ENCODE measurements around the gene FRMD4A. TPM values are rescaled to one million over a fixed set of nuclear protein-coding genes. Genes with fewer than 3 reads are reported as not detected.

FRMD4A gene
- total and polyA plus RNA-seq, 10 of the 15 experiments (the other 5 are each of a cell fraction or from before 2014, with no cell fraction given): 17.8 to 75.2 (median 39.1) TPM

DNA sequence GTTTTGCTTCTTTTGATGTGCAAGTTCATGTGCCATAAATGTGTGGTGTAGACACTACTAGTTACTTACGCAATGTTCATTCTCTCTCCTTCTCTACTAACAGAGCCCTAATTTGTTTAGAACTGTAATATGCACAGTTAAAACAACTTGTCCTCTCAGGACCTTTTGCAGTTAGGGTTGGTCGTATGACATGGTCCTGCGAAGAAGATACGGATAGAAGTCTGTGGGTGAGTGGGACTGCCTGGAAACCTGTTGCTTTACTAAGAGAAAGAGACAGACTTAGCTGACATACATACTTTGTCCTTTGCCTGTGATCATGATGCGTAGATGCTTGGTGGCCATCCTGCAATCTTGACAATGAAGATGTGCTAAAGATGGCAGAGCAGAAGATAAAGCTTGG is 692.8 kb downstream of the FRMD4A start:
- in situ Hi-C loops (cut with MboI) (no loop called here), intact Hi-C loops (cut with micrococcal nuclease; ENCODE audit: unreplicated experiment) (no loop called here)
- ATAC-seq: no peak
- ChIA-PET POLR2A (interaction anchor here (0.7 to 1.1 kb wide), 2 partner anchors 12 to 498 kb away, joined by 3 to 4 read pairs; no protein-coding TSS in a partner anchor), CTCF (interaction anchor here (0.9 kb wide), 1 partner anchor 23 kb away, joined by 3 read pairs; no protein-coding TSS in a partner anchor), SMC1A (ENCODE audit: uncharacterized antibody, unreplicated experiment) (interaction anchor here (0.6 kb wide), 1 partner anchor 97 kb away, joined by 3 read pairs; no protein-coding TSS in a partner anchor), RAD21 (ENCODE audit: unreplicated experiment) (no interaction called here)
- no TSS peak for BruUV-seq (replicated peaks)
- WGBS (ENCODE audit: insufficient coverage, insufficient replicate concordance, low lambda C conversion rate, missing lambda C conversion rate): 97% methylated on average over 5 of the region's 5 CpGs
- no peaks in the 10 kb centered on the region for H4K20me1 ChIP-seq (ENCODE audit: control insufficient read depth, insufficient read depth)
- no peak overlapping the region for H3K27ac ChIP-seq (ENCODE audit: control insufficient read depth, insufficient read depth)
- no peak overlapping the region for H2AFZ ChIP-seq (ENCODE audit: control insufficient read depth, low read depth, low read length)
- H3K4me1 ChIP-seq (ENCODE audit: control insufficient read depth, insufficient read depth, low read length): no peaks in the 10 kb centered on the region
- no peak overlapping the region for H3K9ac ChIP-seq (ENCODE audit: control insufficient read depth, insufficient read depth, low read length)
- no peak for DNase-seq (ENCODE audit: low read depth, low spot score)
- no peaks in the 10 kb centered on the region for H3K79me2 ChIP-seq (ENCODE audit: control insufficient read depth, insufficient read depth, low read length)
- H3K36me3 ChIP-seq (ENCODE audit: control insufficient read depth in 2 of 2, insufficient read depth in 2 of 2, low read length in 1 of 2): peaks cover 0 to 3% of the 10 kb centered on the region in 2 experiments; a peak in 2 of 4 replicates
- peaks cover 2% of the 10 kb centered on the region; the same call in 2 of the 3 replicates for H3K9me3 ChIP-seq (replicated peaks; ENCODE audit: control insufficient read depth, insufficient read depth, low read length)
- no peaks in the 10 kb centered on the region for H3K27me3 ChIP-seq (replicated peaks in 1 of 2; ENCODE audit: control insufficient read depth in 2 of 2, insufficient read depth in 2 of 2, low read length in 1 of 2)
- no peak overlapping the region for H3K4me3 ChIP-seq
- FAIRE-seq: no peak
- TF ChIP-seq FOXK2 (IDR thresholded peaks at IDR 0.05) (no peak), EP300 (IDR thresholded peaks at IDR 0.05; ENCODE audit: borderline replicate concordance in 1 of 2, control insufficient read depth in 1 of 2, low read depth in 2 of 2, low read length in 2 of 2) (no peak), WRNIP1 (IDR thresholded peaks at IDR 0.05; ENCODE audit: borderline replicate concordance, low read depth, low read length) (no peak), MTA3 (IDR thresholded peaks at IDR 0.05; ENCODE audit: borderline replicate concordance, low read length) (no peak)
- TF ChIP-seq, protein P1, sequence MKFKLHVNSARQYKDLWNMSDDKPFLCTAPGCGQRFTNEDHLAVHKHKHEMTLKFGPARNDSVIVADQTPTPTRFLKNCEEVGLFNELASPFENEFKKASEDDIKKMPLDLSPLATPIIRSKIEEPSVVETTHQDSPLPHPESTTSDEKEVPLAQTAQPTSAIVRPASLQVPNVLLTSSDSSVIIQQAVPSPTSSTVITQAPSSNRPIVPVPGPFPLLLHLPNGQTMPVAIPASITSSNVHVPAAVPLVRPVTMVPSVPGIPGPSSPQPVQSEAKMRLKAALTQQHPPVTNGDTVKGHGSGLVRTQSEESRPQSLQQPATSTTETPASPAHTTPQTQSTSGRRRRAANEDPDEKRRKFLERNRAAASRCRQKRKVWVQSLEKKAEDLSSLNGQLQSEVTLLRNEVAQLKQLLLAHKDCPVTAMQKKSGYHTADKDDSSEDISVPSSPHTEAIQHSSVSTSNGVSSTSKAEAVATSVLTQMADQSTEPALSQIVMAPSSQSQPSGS (IDR thresholded peaks at IDR 0.05; ENCODE audit: low read length): no peak
- TF ChIP-seq, protein P2, sequence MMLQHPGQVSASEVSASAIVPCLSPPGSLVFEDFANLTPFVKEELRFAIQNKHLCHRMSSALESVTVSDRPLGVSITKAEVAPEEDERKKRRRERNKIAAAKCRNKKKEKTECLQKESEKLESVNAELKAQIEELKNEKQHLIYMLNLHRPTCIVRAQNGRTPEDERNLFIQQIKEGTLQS (IDR thresholded peaks at IDR 0.05; ENCODE audit: borderline replicate concordance, extremely low read depth, low read depth, low read length): no peak
- TF ChIP-seq, protein P3, sequence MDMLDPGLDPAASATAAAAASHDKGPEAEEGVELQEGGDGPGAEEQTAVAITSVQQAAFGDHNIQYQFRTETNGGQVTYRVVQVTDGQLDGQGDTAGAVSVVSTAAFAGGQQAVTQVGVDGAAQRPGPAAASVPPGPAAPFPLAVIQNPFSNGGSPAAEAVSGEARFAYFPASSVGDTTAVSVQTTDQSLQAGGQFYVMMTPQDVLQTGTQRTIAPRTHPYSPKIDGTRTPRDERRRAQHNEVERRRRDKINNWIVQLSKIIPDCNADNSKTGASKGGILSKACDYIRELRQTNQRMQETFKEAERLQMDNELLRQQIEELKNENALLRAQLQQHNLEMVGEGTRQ (IDR thresholded peaks at IDR 0.05; ENCODE audit: borderline replicate concordance, low read depth, low read length): no peak
- TF ChIP-seq, protein P4, sequence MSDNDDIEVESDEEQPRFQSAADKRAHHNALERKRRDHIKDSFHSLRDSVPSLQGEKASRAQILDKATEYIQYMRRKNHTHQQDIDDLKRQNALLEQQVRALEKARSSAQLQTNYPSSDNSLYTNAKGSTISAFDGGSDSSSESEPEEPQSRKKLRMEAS (IDR thresholded peaks at IDR 0.05; ENCODE audit: low read depth, low read length): no peak
- H3K4me2 ChIP-seq (ENCODE audit: control insufficient read depth, insufficient read depth): no peak overlapping the region

All from GM12878 (cell line).